Measurements from ENCODE around the gene ATP2B1. TPM values are rescaled to one million over a fixed set of nuclear protein-coding genes. Genes with fewer than 3 reads are reported as not detected.

Gene ATP2B1
- total and polyA plus RNA-seq, 9 donors, result 9.0 to 60.3 (median 25.6) TPM

DNA sequence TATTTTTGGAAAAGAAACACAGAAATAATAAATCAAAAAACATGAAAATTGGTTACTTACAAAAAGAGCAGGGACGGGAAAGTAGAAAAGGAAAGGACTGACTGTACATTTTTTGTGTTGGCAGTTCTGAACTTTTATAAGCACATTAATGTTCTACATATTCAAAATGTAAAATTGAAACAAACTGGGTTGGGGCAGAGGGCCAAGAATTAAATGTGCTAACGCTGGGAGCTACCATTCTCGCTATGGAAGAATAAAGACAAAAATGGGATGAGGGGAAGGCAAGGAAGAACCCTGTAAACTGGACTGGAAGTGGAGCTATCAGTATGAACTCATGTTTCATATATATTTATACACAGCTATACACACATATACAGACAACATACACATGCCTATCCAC, 24.5 kb downstream of the ATP2B1 start:
- intact Hi-C loops (cut with DNase I), result no loop called here
- 72 to 84% (median 79%) methylated on average over 3 of the region's 3 CpGs for WGBS, 3 donors
- no peaks in the 10 kb centered on the region for H3K9me3 ChIP-seq

GRCh38 chr12:89682284-89682683, 26.4 kb downstream of the ATP2B1 start:
- Histone ChIP-seq H3K4me3 (no peak overlapping the region), H3K9me3 (no peaks in the 10 kb centered on the region), H3K27me3 (no peaks in the 10 kb centered on the region), H3K4me1 (ENCODE audit: insufficient read depth) (peaks cover 3% of the 10 kb centered on the region), H3K36me3 (no peaks in the 10 kb centered on the region), H3K27ac (no peak overlapping the region)
- WGBS, 3 donors, result 96 to 98% (median 97%) methylated on average over 3 of the region's 3 CpGs
- intact Hi-C loops (cut with DNase I), result no loop called here
- no peak for DNase-seq
- TF ChIP-seq EP300 (IDR thresholded peaks at IDR 0.05) (no peak), POLR2A (IDR thresholded peaks at IDR 0.05) (no peak), CTCF (IDR thresholded peaks at IDR 0.05) (no peak)

More for the DNA sequence above, 24.5 kb downstream of the ATP2B1 start:
- H3K4me3 ChIP-seq, result no peak overlapping the region
- H3K36me3 ChIP-seq, result no peaks in the 10 kb centered on the region
- DNase-seq, result no peak
- TF ChIP-seq EP300 (IDR thresholded peaks at IDR 0.05) (no peak), CTCF (IDR thresholded peaks at IDR 0.05) (no peak), POLR2A (IDR thresholded peaks at IDR 0.05) (no peak)
- peaks cover 5% of the 10 kb centered on the region for H3K4me1 ChIP-seq (ENCODE audit: insufficient read depth)
- H3K27me3 ChIP-seq, result no peaks in the 10 kb centered on the region
- no peak overlapping the region for H3K27ac ChIP-seq

GRCh38 chr12:89680409-89680808, 28.2 kb downstream of the ATP2B1 start:
- Histone ChIP-seq H3K27ac (no peak overlapping the region), H3K36me3 (no peaks in the 10 kb centered on the region), H3K4me3 (no peak overlapping the region), H3K27me3 (no peaks in the 10 kb centered on the region), H3K9me3 (no peaks in the 10 kb centered on the region), H3K4me1 (ENCODE audit: insufficient read depth) (peaks cover 3% of the 10 kb centered on the region)
- TF ChIP-seq POLR2A (IDR thresholded peaks at IDR 0.05) (no peak), CTCF (IDR thresholded peaks at IDR 0.05) (no peak), EP300 (IDR thresholded peaks at IDR 0.05) (no peak)
- no peak for DNase-seq
- 97 to 100% (median 99%) methylated on average over 4 of the region's 4 CpGs for WGBS, 3 donors
- intact Hi-C loops (cut with DNase I), result no loop called here

- Histone ChIP-seq H3K9me3 (no peaks in the 10 kb centered on the region), H3K27ac (no peak overlapping the region), H3K4me3 (no peak overlapping the region), H3K27me3 (no peaks in the 10 kb centered on the region), H3K4me1 (ENCODE audit: insufficient read depth) (no peaks in the 10 kb centered on the region), H3K36me3 (no peaks in the 10 kb centered on the region)
- intact Hi-C loops (cut with DNase I), result no loop called here
- WGBS, 3 donors, result 98 to 100% (median 99%) methylated on average over 2 of the region's 2 CpGs
- no peak for DNase-seq
- TF ChIP-seq POLR2A (IDR thresholded peaks at IDR 0.05), result no peak
- TF ChIP-seq CTCF (IDR thresholded peaks at IDR 0.05), result no peak
- TF ChIP-seq EP300 (IDR thresholded peaks at IDR 0.05), result no peak
Measured at GRCh38 chr12:89679631-89680030, 29.0 kb downstream of the ATP2B1 start.
